Liver (tissue), 3 donors: ENCODE data around the gene CACNG4.

Experiments
- TAF1 ChIP-seq: conservative IDR thresholded peaks from 2 replicates; pipeline ENCODE4 v1.6.1; 2016; ENCODE audit warnings: antibody characterized with exemption, mild to moderate bottlenecking
- TF ChIP-seq, protein P1 (sequence below): fragments of 150-350 bp; IDR thresholded peaks from 2 replicates; pipeline ENCODE4 v1.5.1; 2017; ENCODE audit warnings: improper control_type of control experiment, low read depth, low read length; ENCODE audit not compliant: missing input control
- donor health status: healthy.
- donor health status: healthy.

DNA sequence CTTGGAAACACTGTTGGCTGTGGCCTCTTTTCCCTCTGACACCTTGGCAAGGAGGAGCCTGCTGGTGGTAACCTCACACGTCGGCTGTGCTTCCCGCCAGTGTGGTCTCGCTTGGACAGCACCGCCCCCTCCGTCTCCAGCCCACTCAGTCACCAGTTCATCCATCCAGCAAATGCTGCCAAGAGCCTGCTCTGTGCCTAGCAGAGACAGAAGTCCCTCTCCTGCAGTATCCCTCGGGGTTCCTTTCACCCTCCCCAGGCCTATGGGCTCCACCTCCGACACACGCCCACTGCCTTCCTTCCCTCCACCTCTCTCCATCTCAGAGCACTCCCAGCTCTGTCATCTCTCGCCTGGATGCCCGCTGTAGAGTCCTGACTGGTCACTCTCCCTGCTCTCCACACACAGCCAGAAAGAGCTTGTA, 12.3 kb downstream of the CACNG4 start:
- TF ChIP-seq, protein P1, sequence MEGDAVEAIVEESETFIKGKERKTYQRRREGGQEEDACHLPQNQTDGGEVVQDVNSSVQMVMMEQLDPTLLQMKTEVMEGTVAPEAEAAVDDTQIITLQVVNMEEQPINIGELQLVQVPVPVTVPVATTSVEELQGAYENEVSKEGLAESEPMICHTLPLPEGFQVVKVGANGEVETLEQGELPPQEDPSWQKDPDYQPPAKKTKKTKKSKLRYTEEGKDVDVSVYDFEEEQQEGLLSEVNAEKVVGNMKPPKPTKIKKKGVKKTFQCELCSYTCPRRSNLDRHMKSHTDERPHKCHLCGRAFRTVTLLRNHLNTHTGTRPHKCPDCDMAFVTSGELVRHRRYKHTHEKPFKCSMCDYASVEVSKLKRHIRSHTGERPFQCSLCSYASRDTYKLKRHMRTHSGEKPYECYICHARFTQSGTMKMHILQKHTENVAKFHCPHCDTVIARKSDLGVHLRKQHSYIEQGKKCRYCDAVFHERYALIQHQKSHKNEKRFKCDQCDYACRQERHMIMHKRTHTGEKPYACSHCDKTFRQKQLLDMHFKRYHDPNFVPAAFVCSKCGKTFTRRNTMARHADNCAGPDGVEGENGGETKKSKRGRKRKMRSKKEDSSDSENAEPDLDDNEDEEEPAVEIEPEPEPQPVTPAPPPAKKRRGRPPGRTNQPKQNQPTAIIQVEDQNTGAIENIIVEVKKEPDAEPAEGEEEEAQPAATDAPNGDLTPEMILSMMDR, result no peak
- no peak for TF ChIP-seq TAF1
